Mononuclear cell (primary cell): ENCODE measurements around the gene SIT1. TPM values are rescaled to one million over a fixed set of nuclear protein-coding genes. Genes with fewer than 3 reads are reported as not detected.

ENCODE experiments used
- H3K27me3 ChIP-seq: 2 replicates; pipeline ENCODE4 v1.6.0; 2011; ENCODE audit warnings: low read length, control low read depth; ENCODE audit not compliant: insufficient read depth
- H3K4me1 ChIP-seq: 2 replicates; pipeline ENCODE4 v1.5.1; 2011; ENCODE audit warnings: mild to moderate bottlenecking, low read length, control low read depth; ENCODE audit not compliant: insufficient read depth
- H3K4me3 ChIP-seq: 2 replicates; pipeline ENCODE4 v1.5.1; 2011; ENCODE audit warnings: mild to moderate bottlenecking, low read length, moderate library complexity
- H3K9me3 ChIP-seq: 2 replicates; pipeline ENCODE4 v1.5.1; 2011; ENCODE audit warnings: low read depth, mild to moderate bottlenecking, control low read depth, low read length
- total RNA-seq: library from RNA; depleted of rRNA; stranded (reverse); fragments of >200 nt; gene quantifications from one replicate; pipeline ENCODE4 v1.2.3, GENCODE V29; 2012

Gene SIT1
- total RNA-seq, 1 donor, result 9.6 TPM

DNA sequence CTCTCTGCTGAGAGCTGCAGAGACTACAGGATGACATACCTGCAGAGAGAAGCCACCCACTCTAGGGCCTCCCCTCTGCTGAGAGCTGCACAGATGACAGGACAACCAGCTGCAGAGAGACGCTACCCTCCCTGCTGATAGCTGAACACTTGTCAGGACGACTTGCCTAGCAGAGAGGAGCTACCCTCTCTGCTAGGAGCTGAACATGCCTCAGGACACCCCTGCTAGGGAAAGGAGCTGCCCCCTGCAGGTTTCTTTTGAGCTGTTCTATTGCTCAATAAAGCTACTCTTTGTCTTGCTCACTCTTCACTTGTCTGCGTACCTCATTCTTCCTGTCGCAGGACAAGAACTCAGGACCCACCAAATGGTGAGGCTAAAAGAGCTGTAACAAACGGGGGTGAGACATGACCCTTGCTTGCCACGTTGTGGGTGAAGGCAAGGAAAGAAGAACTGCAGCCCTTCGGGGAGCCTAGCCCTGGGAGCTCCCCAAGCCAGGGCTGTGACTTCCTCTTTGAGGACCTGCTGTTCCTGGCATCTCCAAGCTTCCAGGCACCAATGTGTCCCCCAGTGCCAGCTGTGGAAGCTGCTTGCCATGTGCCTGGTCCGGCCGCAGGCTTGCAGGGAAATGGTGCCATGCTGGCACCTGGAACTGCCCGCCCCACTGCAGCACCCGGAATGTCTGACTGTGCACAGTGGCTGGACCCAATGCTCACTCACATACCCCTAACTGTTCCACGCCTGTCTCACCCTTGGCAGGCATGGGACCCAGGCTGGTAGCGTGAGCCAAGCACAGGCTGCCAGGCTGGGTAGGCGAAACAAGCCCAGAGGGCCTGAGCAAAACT, 50.7 kb downstream of the SIT1 start:
- Histone ChIP-seq H3K9me3 (no peaks in the 10 kb centered on the region), H3K4me1 (peaks cover 19% of the 10 kb centered on the region), H3K27me3 (no peaks in the 10 kb centered on the region), H3K4me3 (no peak overlapping the region)

Other genes with a start within 250 kb of the SIT1 start
- gene RUSC2, start 160.8 kb downstream of the SIT1 start, total RNA-seq, result 7.3 TPM
- 7.7 TPM for gene TESK1, start 45.7 kb downstream of the SIT1 start, total RNA-seq
- 4.9 TPM for gene CD72, start 32.5 kb downstream of the SIT1 start, total RNA-seq
- 37,843 TPM for gene RMRP, start 7.1 kb upstream of the SIT1 start, total RNA-seq
- gene CCDC107, start 7.4 kb upstream of the SIT1 start, total RNA-seq, result 6.9 TPM
- 0.10 TPM for gene ARHGEF39, start 14.3 kb upstream of the SIT1 start, total RNA-seq
- gene CA9, start 23.0 kb upstream of the SIT1 start, total RNA-seq, result not detected
- 7.3 TPM for gene TPM2, start 39.0 kb upstream of the SIT1 start, total RNA-seq
- 195 TPM for gene TLN1, start 81.3 kb upstream of the SIT1 start, total RNA-seq
- gene CREB3, start 81.7 kb upstream of the SIT1 start, total RNA-seq, result 15.7 TPM
- gene GBA2, start 98.3 kb upstream of the SIT1 start, total RNA-seq, result 13.4 TPM
- gene RGP1, start 98.4 kb upstream of the SIT1 start, total RNA-seq, result 6.6 TPM
- not detected for gene MSMP, start 103.3 kb upstream of the SIT1 start, total RNA-seq
- 1.2 TPM for gene NPR2, start 140.7 kb upstream of the SIT1 start, total RNA-seq
- 0.42 TPM for gene SPAG8, start 161.3 kb upstream of the SIT1 start, total RNA-seq
- gene HINT2, start 164.1 kb upstream of the SIT1 start, total RNA-seq, result 10.7 TPM
- not detected for gene FAM221B, start 177.8 kb upstream of the SIT1 start, total RNA-seq
- 2.0 TPM for gene TMEM8B, start 178.3 kb upstream of the SIT1 start, total RNA-seq
- gene OR13J1, start 219.5 kb upstream of the SIT1 start, total RNA-seq, result not detected